Peyer's patch (tissue), 4 donors: ENCODE measurements around the gene MAN1C1. TPM values are rescaled to one million over a fixed set of nuclear protein-coding genes. Genes with fewer than 3 reads are reported as not detected.

Experiments
- DNase-seq, 3 donors: peaks; one replicate each; pipeline ENCODE4 v3.0.0-alpha.2; 2017 to 2019
- H3K27ac ChIP-seq, 4 donors: fragments of 200-600 bp; sonication (generic); one replicate each; pipeline ENCODE4 v1.5.1; 2016 to 2019
- H3K27me3 ChIP-seq, 2 donors: fragments of 200-600 bp; sonication (generic); one replicate each; pipeline ENCODE4 v1.5.1; 2019
- H3K36me3 ChIP-seq, 3 donors: fragments of 200-600 bp; sonication (generic); one replicate each; pipeline ENCODE4 v1.5.1; 2016 to 2019
- H3K4me1 ChIP-seq, 4 donors: fragments of 200-600 bp; sonication (generic); one replicate each; pipeline ENCODE4 v1.5.1; 2016 to 2019
- H3K4me3 ChIP-seq, 4 donors: fragments of 200-600 bp; sonication (generic); 1 replicate in 3 of 4; 2 replicates in 1 of 4; pipeline ENCODE4 v1.5.1; 2016 to 2019; ENCODE audit warnings: mild to moderate bottlenecking in 1 of 4
- H3K9me3 ChIP-seq, 4 donors: fragments of 200-600 bp; sonication (generic); one replicate each; pipeline ENCODE4 v1.5.1; 2016 to 2019; ENCODE audit warnings: mild to moderate bottlenecking in 1 of 4
- CTCF ChIP-seq, 6 experiments: fragments of 450-650 bp in 4 of 6; fragments of 200-600 bp in 2 of 6; sonication (generic) in 1 of 6; IDR thresholded peaks; one replicate each; pipeline ENCODE4 v1.5.1; 2017 to 2019; ENCODE audit warnings: antibody characterized with exemption in 6 of 6, mild to moderate bottlenecking in 3 of 6, moderate library complexity in 1 of 6
- POLR2A ChIP-seq, 2 donors: fragments of 450-650 bp; IDR thresholded peaks; one replicate each; pipeline ENCODE4 v1.5.1; 2017; ENCODE audit warnings: antibody characterized with exemption in 2 of 2, mild to moderate bottlenecking in 2 of 2, moderate library complexity in 2 of 2
- total RNA-seq, 4 donors: library from RNA; depleted of rRNA; stranded (reverse); fragments of >200 nt; gene quantifications; one replicate each; pipeline ENCODE4 v1.1.0, GENCODE V29; 2016

MAN1C1 gene
- total RNA-seq, 4 donors from 2014 or later: 2.3 to 10.7 (median 6.7) TPM

GRCh38 chr1:25579292-25580252 is 37.0 kb upstream of the MAN1C1 start:
- DNase-seq: no peak
- no peaks in the 10 kb centered on the region for H3K9me3 ChIP-seq
- H3K36me3 ChIP-seq: no peaks in the 10 kb centered on the region
- no peaks in the 10 kb centered on the region for H3K27me3 ChIP-seq
- H3K27ac ChIP-seq: no peak overlapping the region
- TF ChIP-seq CTCF (IDR thresholded peaks at IDR 0.05): no peak
- TF ChIP-seq POLR2A (IDR thresholded peaks at IDR 0.05): no peak
- H3K4me1 ChIP-seq: no peaks in the 10 kb centered on the region
- H3K4me3 ChIP-seq: no peak overlapping the region

GRCh38 chr1:25580927-25581326 is 35.7 kb upstream of the MAN1C1 start:
- H3K36me3 ChIP-seq: no peaks in the 10 kb centered on the region
- H3K4me1 ChIP-seq: no peaks in the 10 kb centered on the region
- H3K27me3 ChIP-seq: no peaks in the 10 kb centered on the region
- DNase-seq: no peak
- no peaks in the 10 kb centered on the region for H3K9me3 ChIP-seq
- no peak overlapping the region for H3K27ac ChIP-seq
- TF ChIP-seq POLR2A (IDR thresholded peaks at IDR 0.05) (no peak), CTCF (IDR thresholded peaks at IDR 0.05) (no peak)
- H3K4me3 ChIP-seq: no peak overlapping the region

- no peaks in the 10 kb centered on the region for H3K27me3 ChIP-seq
- no peak for DNase-seq
- TF ChIP-seq CTCF (IDR thresholded peaks at IDR 0.05): no peak
- no peak for TF ChIP-seq POLR2A (IDR thresholded peaks at IDR 0.05)
- no peaks in the 10 kb centered on the region for H3K9me3 ChIP-seq
- no peaks in the 10 kb centered on the region for H3K4me1 ChIP-seq
- H3K27ac ChIP-seq: no peak overlapping the region
- H3K36me3 ChIP-seq: no peaks in the 10 kb centered on the region
- H3K4me3 ChIP-seq: no peak overlapping the region
Measured at GRCh38 chr1:25581764-25582163, 34.8 kb upstream of the MAN1C1 start.

GRCh38 chr1:25583519-25584370 is 32.8 kb upstream of the MAN1C1 start:
- Histone ChIP-seq H3K4me1 (no peaks in the 10 kb centered on the region), H3K27ac (no peak overlapping the region), H3K4me3 (no peak overlapping the region), H3K9me3 (no peaks in the 10 kb centered on the region), H3K36me3 (no peaks in the 10 kb centered on the region), H3K27me3 (no peaks in the 10 kb centered on the region)
- DNase-seq: no peak
- TF ChIP-seq POLR2A (IDR thresholded peaks at IDR 0.05): no peak
- no peak for TF ChIP-seq CTCF (IDR thresholded peaks at IDR 0.05)

- H3K27me3 ChIP-seq: no peaks in the 10 kb centered on the region
- TF ChIP-seq POLR2A (IDR thresholded peaks at IDR 0.05) (no peak), CTCF (IDR thresholded peaks at IDR 0.05) (no peak)
- H3K9me3 ChIP-seq: no peaks in the 10 kb centered on the region
- H3K4me1 ChIP-seq: no peaks in the 10 kb centered on the region
- no peak overlapping the region for H3K4me3 ChIP-seq
- H3K36me3 ChIP-seq: no peaks in the 10 kb centered on the region
- no peak overlapping the region for H3K27ac ChIP-seq
- DNase-seq: no peak
Measured at GRCh38 chr1:25586181-25586588, 30.4 kb upstream of the MAN1C1 start.
